Skeletal muscle tissue (tissue), 4 donors: ENCODE measurements around the gene SMIM24. TPM values are rescaled to one million over a fixed set of nuclear protein-coding genes. Genes with fewer than 3 reads are reported as not detected.

ENCODE experiments used
- H3K27ac ChIP-seq: one replicate; pipeline ENCODE4 v1.7.0; 2013; ENCODE audit warnings: mild to moderate bottlenecking, low read depth, low read length, inconsistent platforms
- H3K27me3 ChIP-seq, 3 donors: one replicate each; pipeline ENCODE4 v1.7.0; 2013; ENCODE audit warnings: low read length in 3 of 3; ENCODE audit not compliant: control insufficient read depth in 3 of 3, insufficient read depth in 3 of 3
- H3K36me3 ChIP-seq, 3 donors: one replicate each; pipeline ENCODE4 v1.7.0; 2013; ENCODE audit warnings: low read length in 3 of 3; ENCODE audit not compliant: control insufficient read depth in 3 of 3, insufficient read depth in 3 of 3
- H3K4me1 ChIP-seq, 3 donors: one replicate each; pipeline ENCODE4 v1.7.0; 2013; ENCODE audit warnings: low read length in 3 of 3, mild to moderate bottlenecking in 3 of 3; ENCODE audit not compliant: control insufficient read depth in 3 of 3, insufficient read depth in 3 of 3
- H3K4me3 ChIP-seq, 3 donors: one replicate each; pipeline ENCODE4 v1.7.0; 2013; ENCODE audit warnings: low read length in 3 of 3
- H3K9ac ChIP-seq, 3 donors: one replicate each; pipeline ENCODE4 v1.7.0; 2013; ENCODE audit warnings: low read length in 3 of 3, mild to moderate bottlenecking in 3 of 3, moderate library complexity in 2 of 3, low read depth in 1 of 3
- H3K9me3 ChIP-seq, 3 donors: one replicate each; pipeline ENCODE4 v1.7.0; 2013; ENCODE audit warnings: low read length in 3 of 3; ENCODE audit not compliant: control insufficient read depth in 3 of 3
- total RNA-seq: library from RNA; depleted of rRNA; stranded (reverse); fragments of >200 nt; gene quantifications from one replicate; pipeline ENCODE4 v1.2.3, GENCODE V29; 2014
- donor health status: Osteomylitis.

SMIM24 gene
- total RNA-seq, 1 donor from 2014 or later = not detected

DNA sequence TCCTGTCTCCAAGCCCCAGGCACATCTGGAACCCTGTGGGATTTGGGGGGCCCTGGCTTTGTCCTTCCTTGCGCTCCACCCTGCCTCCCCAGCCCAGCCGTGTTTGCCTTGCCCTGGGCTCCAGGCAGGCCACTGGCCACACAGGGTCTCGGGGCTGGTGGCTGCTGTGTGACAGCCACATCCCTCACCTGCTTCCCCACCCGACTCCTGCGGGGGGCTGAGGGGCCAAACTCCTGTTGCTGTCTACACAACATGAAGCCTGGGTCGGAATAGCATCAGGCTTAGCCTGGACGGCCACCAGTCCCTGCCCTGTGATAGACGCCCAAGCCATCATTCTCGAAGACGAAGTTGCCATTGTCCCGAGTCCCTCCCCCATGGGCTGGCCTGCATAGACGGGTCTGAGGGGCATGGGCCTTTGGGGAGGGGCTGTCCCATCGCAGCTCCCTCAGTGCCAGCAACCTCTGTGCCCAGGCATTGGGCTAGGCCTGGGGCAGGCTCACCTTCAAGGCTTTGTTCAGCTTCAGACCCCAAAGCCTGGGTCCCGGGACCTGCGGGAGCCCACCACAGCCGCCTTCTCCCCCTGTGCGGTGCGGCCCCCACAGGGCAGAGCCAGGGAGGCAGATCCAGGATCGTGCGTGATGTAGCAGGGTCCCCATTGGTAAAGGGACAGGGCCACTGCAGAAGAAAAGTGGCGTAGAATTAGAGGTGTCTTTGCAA, 43.2 kb upstream of the SMIM24 start:
- H3K27ac ChIP-seq = no peak overlapping the region
- H3K4me3 ChIP-seq = no peak overlapping the region
- no peaks in the 10 kb centered on the region for H3K9me3 ChIP-seq
- no peaks in the 10 kb centered on the region for H3K4me1 ChIP-seq
- no peak overlapping the region for H3K9ac ChIP-seq
- H3K27me3 ChIP-seq = no peaks in the 10 kb centered on the region
- H3K36me3 ChIP-seq = peaks cover 36 to 41% (median 39%) of the 10 kb centered on the region in 3 donors

DNA sequence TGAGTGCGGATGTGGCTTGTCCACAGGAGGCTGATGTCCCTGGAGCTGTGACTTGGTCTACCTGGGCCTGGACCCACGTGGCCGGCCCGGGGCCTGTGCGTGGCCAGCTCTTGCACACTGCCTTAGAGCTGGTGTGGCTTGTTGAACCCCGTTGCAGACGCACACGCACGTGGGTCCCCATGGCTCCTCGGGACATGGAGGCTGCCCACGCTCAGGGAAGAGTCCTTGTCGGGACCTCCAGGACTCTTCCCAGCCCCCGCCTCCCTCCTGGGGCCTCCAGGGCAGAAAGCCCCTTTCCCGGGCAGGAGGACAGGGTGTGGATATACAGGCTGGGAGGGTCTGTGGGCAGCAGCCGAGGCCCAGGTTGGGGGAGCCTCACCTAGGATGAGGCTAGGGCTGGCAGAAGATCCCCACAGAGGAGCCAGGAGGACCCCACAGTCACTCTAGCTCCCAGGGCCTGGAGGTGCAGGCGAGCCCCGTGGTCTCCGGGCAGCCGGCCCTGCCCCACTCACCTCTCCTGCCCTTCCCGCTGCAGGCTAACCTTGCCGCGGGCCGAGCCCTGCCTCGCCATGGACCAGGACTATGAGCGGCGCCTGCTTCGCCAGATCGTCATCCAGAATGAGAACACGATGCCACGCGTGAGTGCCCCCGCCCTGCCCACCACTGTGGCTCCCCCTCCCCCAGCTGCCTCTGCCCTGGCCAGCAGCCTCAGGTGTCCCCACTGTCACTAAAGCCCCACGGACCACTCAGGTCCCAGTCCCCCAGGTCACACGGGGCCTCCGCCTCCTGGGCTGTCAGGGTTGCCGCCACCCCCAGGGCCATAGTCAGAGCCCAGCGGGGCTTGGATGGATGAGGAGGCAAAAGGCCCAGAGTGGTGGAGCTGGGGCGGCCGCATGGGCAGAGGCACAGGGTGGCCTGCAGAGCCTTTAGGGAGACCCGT, 42.4 kb upstream of the SMIM24 start:
- peaks cover 34 to 40% (median 35%) of the 10 kb centered on the region in 3 donors for H3K36me3 ChIP-seq

GRCh38 chr19:3521104-3521445, 40.8 kb upstream of the SMIM24 start:
- Histone ChIP-seq H3K9me3 (no peaks in the 10 kb centered on the region), H3K27ac (no peak overlapping the region), H3K9ac (no peak overlapping the region), H3K27me3 (no peaks in the 10 kb centered on the region), H3K4me1 (peaks cover 11 to 12% (median 11%) of the 10 kb centered on the region in 3 donors), H3K4me3 (no peak overlapping the region), H3K36me3 (peaks cover 20 to 30% (median 25%) of the 10 kb centered on the region in 3 donors)

More for the DNA sequence above, 42.4 kb upstream of the SMIM24 start:
- Histone ChIP-seq H3K27me3 (no peaks in the 10 kb centered on the region), H3K27ac (no peak overlapping the region), H3K4me1 (no peaks in the 10 kb centered on the region), H3K9me3 (no peaks in the 10 kb centered on the region), H3K4me3 (no peak overlapping the region), H3K9ac (no peak overlapping the region)

DNA sequence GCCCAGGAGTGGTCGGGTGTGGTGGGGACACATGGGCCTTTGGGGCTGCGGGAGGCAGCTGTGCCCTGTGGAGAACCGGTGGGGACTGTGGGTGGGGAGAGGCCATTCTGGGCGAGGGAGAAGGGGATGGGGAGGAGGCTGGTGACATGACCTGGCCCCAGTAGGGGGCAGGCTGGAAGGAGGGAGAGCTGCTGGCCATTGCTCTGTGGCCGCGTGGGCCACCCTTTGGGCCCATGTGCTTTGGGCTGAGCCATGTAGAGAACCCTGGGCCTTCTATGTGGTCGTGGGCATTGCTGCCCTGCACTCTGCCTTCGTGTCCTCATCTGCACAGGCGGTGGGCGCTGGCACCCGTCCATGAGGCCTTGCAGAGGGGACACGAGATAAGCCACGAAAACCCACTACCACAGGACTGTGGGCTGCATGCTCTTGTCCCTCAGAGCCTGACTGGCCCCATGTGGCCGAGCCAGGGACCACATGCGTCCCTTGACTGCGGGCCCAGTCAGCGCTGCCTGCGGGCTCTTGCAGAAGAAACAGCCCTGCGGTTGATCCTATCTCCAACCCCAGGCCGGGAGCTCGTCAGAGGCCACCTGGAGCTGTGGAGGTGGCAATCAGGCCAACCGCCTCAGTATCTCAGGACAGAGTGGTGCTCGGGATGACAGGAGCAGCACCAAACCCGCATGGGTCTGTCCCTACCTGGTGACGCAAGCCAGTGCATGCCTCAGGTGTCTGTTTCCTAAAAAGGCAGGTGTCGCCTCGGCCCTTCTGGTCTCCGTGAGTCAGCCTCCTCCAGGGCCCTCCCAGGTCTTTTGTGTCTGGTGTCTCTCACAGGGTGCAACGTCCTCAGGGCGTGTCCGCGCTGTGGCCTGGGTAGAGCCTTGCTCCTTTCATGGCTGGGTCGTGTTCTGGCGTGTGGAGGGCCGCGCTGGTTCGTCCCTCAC, 40.1 kb upstream of the SMIM24 start:
- Histone ChIP-seq H3K4me3 (no peak overlapping the region), H3K27ac (no peak overlapping the region), H3K4me1 (peaks cover 14 to 16% (median 14%) of the 10 kb centered on the region in 3 donors), H3K9me3 (no peaks in the 10 kb centered on the region), H3K27me3 (no peaks in the 10 kb centered on the region), H3K36me3 (peaks cover 18 to 26% (median 25%) of the 10 kb centered on the region in 3 donors), H3K9ac (no peak overlapping the region)

- no peak overlapping the region for H3K4me3 ChIP-seq
- no peaks in the 10 kb centered on the region for H3K9me3 ChIP-seq
- no peaks in the 10 kb centered on the region for H3K27me3 ChIP-seq
- peaks cover 17 to 18% (median 18%) of the 10 kb centered on the region in 3 donors for H3K4me1 ChIP-seq
- no peak overlapping the region for H3K27ac ChIP-seq
- peaks cover 13 to 17% (median 14%) of the 10 kb centered on the region in 3 donors for H3K36me3 ChIP-seq
- H3K9ac ChIP-seq = no peak overlapping the region
These were observed 38.8 kb upstream of the SMIM24 start for GRCh38 chr19:3519126-3519525.

- H3K36me3 ChIP-seq = peaks cover 11 to 14% (median 11%) of the 10 kb centered on the region in 3 donors
- H3K27ac ChIP-seq = no peak overlapping the region
- peaks cover 17 to 22% (median 18%) of the 10 kb centered on the region in 3 donors for H3K4me1 ChIP-seq
- no peaks in the 10 kb centered on the region for H3K9me3 ChIP-seq
- no peak overlapping the region for H3K9ac ChIP-seq
- H3K4me3 ChIP-seq = no peak overlapping the region
- no peaks in the 10 kb centered on the region for H3K27me3 ChIP-seq
These were observed 38.3 kb upstream of the SMIM24 start for GRCh38 chr19:3518659-3519058.

- no peak overlapping the region for H3K9ac ChIP-seq
These were observed 37.9 kb upstream of the SMIM24 start for GRCh38 chr19:3518255-3518654.

GRCh38 chr19:3517638-3518037, 37.3 kb upstream of the SMIM24 start:
- Histone ChIP-seq H3K27ac (no peak overlapping the region), H3K9me3 (no peaks in the 10 kb centered on the region), H3K4me1 (peaks cover 22 to 31% (median 22%) of the 10 kb centered on the region in 3 donors), H3K36me3 (peaks cover 6 to 8% (median 7%) of the 10 kb centered on the region in 3 donors), H3K9ac (no peak overlapping the region), H3K27me3 (no peaks in the 10 kb centered on the region), H3K4me3 (no peak overlapping the region)

More at GRCh38 chr19:3518255-3518654, 37.9 kb upstream of the SMIM24 start:
- H3K27ac ChIP-seq = no peak overlapping the region
- peaks cover 7 to 10% (median 7%) of the 10 kb centered on the region in 3 donors for H3K36me3 ChIP-seq
- H3K9me3 ChIP-seq = no peaks in the 10 kb centered on the region
- H3K27me3 ChIP-seq = no peaks in the 10 kb centered on the region
- no peak overlapping the region for H3K4me3 ChIP-seq
- peaks cover 20 to 26% (median 21%) of the 10 kb centered on the region in 3 donors for H3K4me1 ChIP-seq

DNA sequence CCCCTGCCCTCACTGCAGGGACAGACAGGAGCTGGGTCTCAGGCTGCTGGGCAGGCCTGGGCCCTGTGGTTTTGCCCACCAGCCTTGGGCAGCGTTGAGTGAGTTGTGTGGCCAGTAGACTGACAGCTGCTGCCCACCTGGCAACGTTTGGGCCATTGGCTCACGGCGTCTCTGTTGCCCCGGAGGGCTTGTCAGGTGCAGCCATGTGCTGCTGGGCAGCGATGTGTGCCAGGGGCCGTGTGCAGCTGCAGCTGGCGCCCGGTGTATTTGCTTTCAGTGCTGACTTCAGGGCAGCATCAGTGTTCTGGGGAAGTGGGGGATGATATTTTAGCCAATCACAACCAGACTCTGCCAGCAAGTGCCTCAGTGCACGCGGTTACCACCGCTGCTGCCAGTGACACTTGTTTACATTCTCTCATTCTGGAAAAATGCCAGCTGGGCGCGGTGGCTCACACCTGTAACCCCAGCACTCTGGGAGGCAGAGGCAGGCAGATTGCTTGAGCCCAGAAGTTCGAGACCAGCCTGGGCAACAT, 36.4 kb upstream of the SMIM24 start:
- no peaks in the 10 kb centered on the region for H3K27me3 ChIP-seq
- peaks cover 26 to 39% (median 28%) of the 10 kb centered on the region in 3 donors for H3K4me1 ChIP-seq
- peak overlapping the region in 1 of 3 donors; percentile 50 for H3K9ac ChIP-seq

More for the DNA sequence above, 36.4 kb upstream of the SMIM24 start:
- H3K4me3 ChIP-seq = no peak overlapping the region
- H3K9me3 ChIP-seq = no peaks in the 10 kb centered on the region
- H3K27ac ChIP-seq = peak overlapping the region; percentile 64
- H3K36me3 ChIP-seq = peaks cover 3 to 7% (median 5%) of the 10 kb centered on the region in 3 donors
